ENCODE data around the gene ATP7B. TPM values are rescaled to one million over a fixed set of nuclear protein-coding genes. Genes with fewer than 3 reads are reported as not detected.

ATP7B gene
- total and polyA plus RNA-seq, 2 experiments from 2014 or later = 2.2 to 12.8 TPM

- no peak overlapping the region for H3K27ac Mint-ChIP-seq
- H3K27me3 ChIP-seq (ENCODE audit: insufficient read depth) = no peaks in the 10 kb centered on the region
- no peak overlapping the region for H3K4me3 ChIP-seq
- ATAC-seq (no peak), DNase-seq (ENCODE audit: low spot score) (no peak)
- H3K4me2 ChIP-seq = no peak overlapping the region
- H3K4me1 ChIP-seq (ENCODE audit: insufficient read depth) = no peaks in the 10 kb centered on the region
- no peaks in the 10 kb centered on the region for H3K79me2 ChIP-seq (replicated peaks; ENCODE audit: insufficient read depth)
- TF ChIP-seq STAT1 (IDR thresholded peaks at IDR 0.05; ENCODE audit: unreplicated experiment) = no peak
- TF ChIP-seq ETS1 (IDR thresholded peaks at IDR 0.05) = no peak
- no peak for TF ChIP-seq ZNF462 (CRISPR knock-in tag; IDR thresholded peaks at IDR 0.05)
- TF ChIP-seq ZNF114 (CRISPR knock-in tag; IDR thresholded peaks at IDR 0.05) = no peak
- TF ChIP-seq CTCF (conservative IDR thresholded peaks at IDR 0.05; ENCODE audit: low read depth in 2 of 2) = no peak
- no peak for TF ChIP-seq POLR2AphosphoS5 (IDR thresholded peaks at IDR 0.05; ENCODE audit: low read depth)
- no peaks in the 10 kb centered on the region for H4K20me1 ChIP-seq (replicated peaks; ENCODE audit: insufficient read depth)
- H3K27ac ChIP-seq (ENCODE audit: low read depth) = no peak overlapping the region
- no peak overlapping the region for H3K4me3 Mint-ChIP-seq
- H3K27me3 Mint-ChIP-seq (ENCODE audit: insufficient read depth, low read depth, poor library complexity) = peaks cover 6% of the 10 kb centered on the region
- H3K36me3 Mint-ChIP-seq (ENCODE audit: low read depth) = no peaks in the 10 kb centered on the region
- H2AFZ ChIP-seq = no peak overlapping the region
- no peaks in the 10 kb centered on the region for H3K36me3 ChIP-seq (ENCODE audit: insufficient read depth)
- no peaks in the 10 kb centered on the region for H3K9me2 ChIP-seq (ENCODE audit: insufficient read depth)
- H3F3A ChIP-seq (replicated peaks; ENCODE audit: low read depth) = no peaks in the 10 kb centered on the region
- H3K9me3 Mint-ChIP-seq = no peaks in the 10 kb centered on the region
- H3K4me1 Mint-ChIP-seq = peaks cover 4% of the 10 kb centered on the region; the same call in 1 of the 3 replicates
Measured at GRCh38 chr13:51921790-51922740, 89.2 kb downstream of the ATP7B start.
